ENCODE data around the gene EFCC1.

DNA sequence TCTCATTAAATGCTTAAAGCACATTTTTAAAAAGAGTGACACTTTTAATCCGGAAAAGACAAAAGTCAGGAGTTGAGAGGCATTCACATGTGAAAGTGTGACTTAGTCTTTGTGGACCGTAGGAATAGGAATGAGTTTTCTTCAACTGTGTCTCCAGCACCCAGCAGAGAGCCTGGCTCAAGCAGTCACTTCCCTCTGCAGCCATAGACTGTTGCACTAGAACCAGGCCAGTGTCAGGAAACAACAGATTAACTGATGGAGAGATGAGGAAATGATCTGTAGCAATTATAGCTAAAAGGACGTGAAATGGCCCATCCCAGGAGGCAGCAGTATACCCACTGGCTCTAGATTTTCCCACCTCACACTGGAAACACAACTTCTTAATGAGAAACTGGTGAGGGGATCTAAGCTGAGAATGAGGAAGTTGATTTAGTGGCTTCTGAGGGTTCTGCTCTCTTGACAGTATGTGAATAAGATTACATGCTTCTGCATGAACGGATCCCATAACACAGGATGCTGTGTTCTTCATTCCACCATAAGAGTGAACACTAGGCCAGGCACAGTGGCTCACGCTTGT is 27.0 kb upstream of the EFCC1 start:
- TF ChIP-seq, protein P1, sequence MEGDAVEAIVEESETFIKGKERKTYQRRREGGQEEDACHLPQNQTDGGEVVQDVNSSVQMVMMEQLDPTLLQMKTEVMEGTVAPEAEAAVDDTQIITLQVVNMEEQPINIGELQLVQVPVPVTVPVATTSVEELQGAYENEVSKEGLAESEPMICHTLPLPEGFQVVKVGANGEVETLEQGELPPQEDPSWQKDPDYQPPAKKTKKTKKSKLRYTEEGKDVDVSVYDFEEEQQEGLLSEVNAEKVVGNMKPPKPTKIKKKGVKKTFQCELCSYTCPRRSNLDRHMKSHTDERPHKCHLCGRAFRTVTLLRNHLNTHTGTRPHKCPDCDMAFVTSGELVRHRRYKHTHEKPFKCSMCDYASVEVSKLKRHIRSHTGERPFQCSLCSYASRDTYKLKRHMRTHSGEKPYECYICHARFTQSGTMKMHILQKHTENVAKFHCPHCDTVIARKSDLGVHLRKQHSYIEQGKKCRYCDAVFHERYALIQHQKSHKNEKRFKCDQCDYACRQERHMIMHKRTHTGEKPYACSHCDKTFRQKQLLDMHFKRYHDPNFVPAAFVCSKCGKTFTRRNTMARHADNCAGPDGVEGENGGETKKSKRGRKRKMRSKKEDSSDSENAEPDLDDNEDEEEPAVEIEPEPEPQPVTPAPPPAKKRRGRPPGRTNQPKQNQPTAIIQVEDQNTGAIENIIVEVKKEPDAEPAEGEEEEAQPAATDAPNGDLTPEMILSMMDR (conservative IDR thresholded peaks at IDR 0.05; ENCODE audit: low read length), result no peak
- no peak for TF ChIP-seq EZH2phosphoT487 (IDR thresholded peaks at IDR 0.05; ENCODE audit: borderline replicate concordance, low read depth, low read length)

All from OCI-LY7 (cell line).